ENCODE data around the gene ANKRD13A. TPM values are rescaled to one million over a fixed set of nuclear protein-coding genes. Genes with fewer than 3 reads are reported as not detected.
A peak's percentile ranks its signal among the peaks of the same experiment; 100 is the strongest.

The ANKRD13A gene
- total and polyA plus RNA-seq, 12 donors = 14.0 to 29.0 (median 18.6) TPM

GRCh38 chr12:110058875-110059615 is 59.8 kb downstream of the ANKRD13A start:
- no peak for ATAC-seq
- TF ChIP-seq, protein P1, sequence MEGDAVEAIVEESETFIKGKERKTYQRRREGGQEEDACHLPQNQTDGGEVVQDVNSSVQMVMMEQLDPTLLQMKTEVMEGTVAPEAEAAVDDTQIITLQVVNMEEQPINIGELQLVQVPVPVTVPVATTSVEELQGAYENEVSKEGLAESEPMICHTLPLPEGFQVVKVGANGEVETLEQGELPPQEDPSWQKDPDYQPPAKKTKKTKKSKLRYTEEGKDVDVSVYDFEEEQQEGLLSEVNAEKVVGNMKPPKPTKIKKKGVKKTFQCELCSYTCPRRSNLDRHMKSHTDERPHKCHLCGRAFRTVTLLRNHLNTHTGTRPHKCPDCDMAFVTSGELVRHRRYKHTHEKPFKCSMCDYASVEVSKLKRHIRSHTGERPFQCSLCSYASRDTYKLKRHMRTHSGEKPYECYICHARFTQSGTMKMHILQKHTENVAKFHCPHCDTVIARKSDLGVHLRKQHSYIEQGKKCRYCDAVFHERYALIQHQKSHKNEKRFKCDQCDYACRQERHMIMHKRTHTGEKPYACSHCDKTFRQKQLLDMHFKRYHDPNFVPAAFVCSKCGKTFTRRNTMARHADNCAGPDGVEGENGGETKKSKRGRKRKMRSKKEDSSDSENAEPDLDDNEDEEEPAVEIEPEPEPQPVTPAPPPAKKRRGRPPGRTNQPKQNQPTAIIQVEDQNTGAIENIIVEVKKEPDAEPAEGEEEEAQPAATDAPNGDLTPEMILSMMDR (IDR thresholded peaks at IDR 0.05) = no peak
- Histone ChIP-seq H3K27ac (no peak overlapping the region), H3K27me3 (no peaks in the 10 kb centered on the region), H3K9me3 (no peaks in the 10 kb centered on the region), H3K36me3 (no peaks in the 10 kb centered on the region), H3K4me3 (no peak overlapping the region), H3K4me1 (peaks cover 0 to 27% (median 0%) of the 10 kb centered on the region in 9 donors)
- intact Hi-C loops (cut with DNase I) = no loop called here
- no peak for DNase-seq
- WGBS, 2 donors = 90 to 93% methylated on average over 9 of the region's 9 CpGs

GRCh38 chr12:110059651-110060000 is 60.4 kb downstream of the ANKRD13A start:
- DNase-seq = no peak
- Histone ChIP-seq H3K4me3 (no peak overlapping the region), H3K36me3 (no peaks in the 10 kb centered on the region), H3K4me1 (peaks cover 0 to 27% (median 0%) of the 10 kb centered on the region in 9 donors), H3K27ac (no peak overlapping the region), H3K27me3 (no peaks in the 10 kb centered on the region), H3K9me3 (no peaks in the 10 kb centered on the region)
- intact Hi-C loops (cut with DNase I) = no loop called here
- 83 to 89% methylated on average over 2 of the region's 2 CpGs for WGBS, 2 donors
- no peak for ATAC-seq
- TF ChIP-seq, protein P1 (IDR thresholded peaks at IDR 0.05) = no peak

DNA sequence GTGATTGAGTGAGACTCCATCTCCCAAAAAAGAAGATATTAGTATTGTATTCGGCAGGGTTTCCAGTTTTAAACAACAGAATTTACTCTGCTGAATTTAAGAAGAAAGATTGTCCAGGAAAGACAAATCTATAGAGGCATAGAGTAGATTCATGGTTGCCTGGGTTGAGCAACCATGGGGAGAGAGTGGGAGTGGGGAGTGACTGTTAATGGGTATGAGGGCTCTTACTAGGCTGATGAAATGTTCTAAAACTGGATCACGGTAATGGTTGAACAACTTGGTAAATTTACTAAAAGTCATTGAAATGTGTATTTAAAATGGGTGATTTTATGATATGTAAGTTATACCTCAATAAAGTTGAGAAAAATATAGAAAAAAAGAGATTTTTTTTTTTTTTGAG is 63.0 kb downstream of the ANKRD13A start:
- Histone ChIP-seq H3K4me3 (no peak overlapping the region), H3K36me3 (no peaks in the 10 kb centered on the region), H3K27ac (no peak overlapping the region), H3K9me3 (no peaks in the 10 kb centered on the region), H3K4me1 (peaks cover 0 to 16% (median 0%) of the 10 kb centered on the region in 9 donors), H3K27me3 (no peaks in the 10 kb centered on the region)
- TF ChIP-seq, protein P1 (IDR thresholded peaks at IDR 0.05) = no peak
- intact Hi-C loops (cut with DNase I) = no loop called here
- DNase-seq (no peak), ATAC-seq (no peak)
- 96 to 98% methylated on average over 2 of the region's 2 CpGs for WGBS, 2 donors

DNA sequence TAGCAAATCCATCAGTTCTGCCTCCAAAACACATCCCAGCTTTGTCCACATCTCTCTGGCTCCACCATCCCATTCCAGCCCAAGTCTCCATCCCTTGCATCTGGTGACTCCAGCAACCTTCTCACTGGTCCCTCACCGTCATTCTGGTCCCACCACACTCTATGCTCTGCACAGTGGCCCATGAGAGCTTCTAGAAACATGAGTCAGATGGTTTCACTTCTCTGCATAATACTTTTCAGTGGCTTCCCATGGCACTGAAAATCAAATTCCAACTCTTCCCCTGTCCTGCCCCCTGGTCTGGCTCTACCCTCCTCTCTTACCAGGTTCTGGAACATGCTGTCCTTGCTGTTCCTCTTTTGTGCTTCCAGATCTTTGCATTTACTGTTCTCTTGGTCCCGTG is 66.3 kb downstream of the ANKRD13A start:
- peak in 1 of 8 donors; percentile 49 for ATAC-seq

More for the DNA sequence above, 66.3 kb downstream of the ANKRD13A start:
- Histone ChIP-seq H3K4me1 (peaks cover 0 to 5% (median 0%) of the 10 kb centered on the region in 9 donors), H3K36me3 (no peaks in the 10 kb centered on the region), H3K4me3 (no peak overlapping the region), H3K9me3 (no peaks in the 10 kb centered on the region), H3K27me3 (no peaks in the 10 kb centered on the region), H3K27ac (no peak overlapping the region)
- no peak for DNase-seq
- TF ChIP-seq, protein P1 (IDR thresholded peaks at IDR 0.05) = no peak
- intact Hi-C loops (cut with DNase I) = no loop called here
- WGBS, 2 donors = 85 to 91% methylated on average over 2 of the region's 2 CpGs

Measured in heart right ventricle (tissue), 16 donors.